GM18511 (cell line): ENCODE measurements around the gene MAMDC4.
"Not testable (repeated sequence)": the region's sequence is repeated elsewhere in the genome, so short reads cannot be mapped to it uniquely, and the experiment has no call there.

ENCODE experiments used
- ATAC-seq: cut with Tn5 transposase; IDR thresholded peaks from one replicate; pipeline ENCODE4 v1.9.1; 2021; ENCODE audit warnings: mild to moderate bottlenecking, moderate library complexity; ENCODE audit not compliant: unreplicated experiment

Gene MAMDC4

GRCh38 chr9:136851941-136852663, at the start of gene MAMDC4:
Gene MAMDC4 (plus strand): TSS chr9:136852346. CDS start chr9:136852417, 71 bp downstream.
- no peak for ATAC-seq

GRCh38 chr9:136803009-136803550, 49.1 kb upstream of the MAMDC4 start:
- ATAC-seq, result not testable (repeated sequence)

- ATAC-seq, result no peak
Observed at GRCh38 chr9:136803551-136804508, 48.3 kb upstream of the MAMDC4 start.

- no peak for ATAC-seq
Observed at GRCh38 chr9:136804509-136805206, 47.5 kb upstream of the MAMDC4 start.

- ATAC-seq, result no peak
Observed at GRCh38 chr9:136805207-136805740, 46.9 kb upstream of the MAMDC4 start.

GRCh38 chr9:136806067-136806466, 46.1 kb upstream of the MAMDC4 start:
- ATAC-seq, result no peak

GRCh38 chr9:136806631-136807201, 45.4 kb upstream of the MAMDC4 start:
- ATAC-seq, result no peak

GRCh38 chr9:136807281-136808074, 44.7 kb upstream of the MAMDC4 start, which contains the start of gene RABL6:
Gene RABL6 (plus strand): TSS chr9:136807948. CDS start chr9:136808197, 249 bp downstream.
- peak; percentile 87 for ATAC-seq

GRCh38 chr9:136808075-136808805, 43.9 kb upstream of the MAMDC4 start:
- ATAC-seq, result peak; percentile 40

GRCh38 chr9:136808806-136809158, 43.4 kb upstream of the MAMDC4 start:
- ATAC-seq, result no peak

- ATAC-seq, result no peak
Observed at GRCh38 chr9:136814725-136815421, 37.3 kb upstream of the MAMDC4 start.

GRCh38 chr9:136815422-136815782, 36.7 kb upstream of the MAMDC4 start:
- no peak for ATAC-seq

GRCh38 chr9:136820971-136821825, 30.9 kb upstream of the MAMDC4 start:
- ATAC-seq, result no peak

GRCh38 chr9:136821826-136822544, 30.2 kb upstream of the MAMDC4 start:
- no peak for ATAC-seq

GRCh38 chr9:136823136-136824046, 28.8 kb upstream of the MAMDC4 start:
- ATAC-seq, result no peak
